OCI-M2 (cell line): ENCODE data around the gene AGXT2.

Experiments
- DNase-seq: peaks from one replicate; lab custom pipeline; 2025; ENCODE audit not compliant: unreplicated experiment; lab: John Stamatoyannopoulos, UW

Gene AGXT2

GRCh38 chr5:35047785-35048404, at the start of gene AGXT2:
AGXT2 (minus strand) TSS chr5:35047949; CDS start chr5:35047892, 57 bp downstream.
- DNase-seq, result no peak

GRCh38 chr5:35096932-35097331, 49.2 kb upstream of the AGXT2 start:
- DNase-seq, result no peak

GRCh38 chr5:35096216-35096615, 48.5 kb upstream of the AGXT2 start:
- no peak for DNase-seq

- no peak for DNase-seq
Observed at GRCh38 chr5:35095366-35095765, 47.6 kb upstream of the AGXT2 start.

GRCh38 chr5:35094948-35095347, 47.2 kb upstream of the AGXT2 start:
- no peak for DNase-seq

- DNase-seq, result no peak
Observed at GRCh38 chr5:35092703-35093102, 45.0 kb upstream of the AGXT2 start.

GRCh38 chr5:35091704-35092103, 44.0 kb upstream of the AGXT2 start:
- no peak for DNase-seq

- DNase-seq, result no peak
Observed at GRCh38 chr5:35089334-35090314, 41.9 kb upstream of the AGXT2 start.

GRCh38 chr5:35087991-35088390, 40.2 kb upstream of the AGXT2 start:
- no peak for DNase-seq

- no peak for DNase-seq
Observed at GRCh38 chr5:35083150-35083549, 35.4 kb upstream of the AGXT2 start.

GRCh38 chr5:35082530-35082929, 34.8 kb upstream of the AGXT2 start:
- no peak for DNase-seq

GRCh38 chr5:35081134-35081533, 33.4 kb upstream of the AGXT2 start:
- no peak for DNase-seq

GRCh38 chr5:35073160-35073559, 25.4 kb upstream of the AGXT2 start:
- DNase-seq, result no peak

GRCh38 chr5:35069188-35069587, 21.4 kb upstream of the AGXT2 start:
- no peak for DNase-seq

- no peak for DNase-seq
Observed at GRCh38 chr5:35067985-35068384, 20.2 kb upstream of the AGXT2 start.

- no peak for DNase-seq
Observed at GRCh38 chr5:35066260-35066795, 18.6 kb upstream of the AGXT2 start.

GRCh38 chr5:35063414-35063813, 15.7 kb upstream of the AGXT2 start:
- no peak for DNase-seq

- no peak for DNase-seq
Observed at GRCh38 chr5:35061211-35061770, 13.5 kb upstream of the AGXT2 start.

GRCh38 chr5:35060236-35060635, 12.5 kb upstream of the AGXT2 start:
- DNase-seq, result no peak

- no peak for DNase-seq
Observed at GRCh38 chr5:35059251-35059650, 11.5 kb upstream of the AGXT2 start.

GRCh38 chr5:35058374-35058788, 10.6 kb upstream of the AGXT2 start:
- DNase-seq, result no peak

- no peak for DNase-seq
Observed at GRCh38 chr5:35056686-35057085, 8.9 kb upstream of the AGXT2 start.
